Measurements from ENCODE around the gene GRIK4.

GRCh38 chr11:120500414-120501071 is 11.0 kb upstream of the GRIK4 start:
- no peak for TF ChIP-seq CTCF (conservative IDR thresholded peaks at IDR 0.05; ENCODE audit: low read length)
- TF ChIP-seq EZH2phosphoT487 (IDR thresholded peaks at IDR 0.05; ENCODE audit: borderline replicate concordance), result no peak
